ENCODE measurements around the gene SIRPA. TPM values are rescaled to one million over a fixed set of nuclear protein-coding genes. Genes with fewer than 3 reads are reported as not detected.
A peak's percentile ranks its signal among the peaks of the same experiment; 100 is the strongest.

The SIRPA gene
- total RNA-seq, 2 donors from 2014 or later: 5.1 to 6.3 TPM

DNA sequence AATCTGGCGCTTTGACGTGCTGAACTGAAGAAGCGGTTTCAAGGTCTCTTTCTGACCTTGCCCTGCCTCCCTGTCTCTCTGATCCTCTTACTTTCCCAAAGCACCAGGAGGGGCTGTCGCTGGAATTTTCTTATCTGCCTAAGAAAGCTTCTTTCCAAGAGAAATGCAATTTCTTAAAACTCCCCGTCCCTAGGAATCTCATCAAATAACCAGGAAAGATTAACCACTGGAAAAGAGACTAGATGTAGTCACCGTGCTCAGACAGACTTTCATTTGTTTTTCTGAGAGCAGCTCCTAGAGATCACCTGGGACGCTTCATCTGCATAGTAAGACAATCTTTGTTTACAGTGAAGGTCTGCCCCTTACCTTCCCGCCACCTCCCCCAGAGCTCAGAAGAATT is 60.0 kb downstream of the SIRPA start:
- H3K36me3 ChIP-seq (ENCODE audit: control insufficient read depth, insufficient read depth, low read length): no peaks in the 10 kb centered on the region
- H3K9me3 Mint-ChIP-seq: no peaks in the 10 kb centered on the region
- H3K27me3 ChIP-seq (ENCODE audit: control insufficient read depth, insufficient read depth, low read length, poor library complexity, severe bottlenecking): no peaks in the 10 kb centered on the region
- peaks cover 25% of the 10 kb centered on the region for H3K4me1 Mint-ChIP-seq
- no peaks in the 10 kb centered on the region for H3K36me3 Mint-ChIP-seq (ENCODE audit: low read depth)
- no peak overlapping the region for H3K27ac ChIP-seq (ENCODE audit: low read depth, low read length)
- no peaks in the 10 kb centered on the region for H3K9me3 ChIP-seq (ENCODE audit: control insufficient read depth, low read length)
- peaks cover 11% of the 10 kb centered on the region for H3K4me1 ChIP-seq (ENCODE audit: control insufficient read depth, insufficient read depth, low read length)
- peak; percentile 74 for DNase-seq
- H3K9ac ChIP-seq (ENCODE audit: extremely low read depth, low read length, poor library complexity, severe bottlenecking): peak overlapping the region; percentile 42
- TF ChIP-seq, protein P1, sequence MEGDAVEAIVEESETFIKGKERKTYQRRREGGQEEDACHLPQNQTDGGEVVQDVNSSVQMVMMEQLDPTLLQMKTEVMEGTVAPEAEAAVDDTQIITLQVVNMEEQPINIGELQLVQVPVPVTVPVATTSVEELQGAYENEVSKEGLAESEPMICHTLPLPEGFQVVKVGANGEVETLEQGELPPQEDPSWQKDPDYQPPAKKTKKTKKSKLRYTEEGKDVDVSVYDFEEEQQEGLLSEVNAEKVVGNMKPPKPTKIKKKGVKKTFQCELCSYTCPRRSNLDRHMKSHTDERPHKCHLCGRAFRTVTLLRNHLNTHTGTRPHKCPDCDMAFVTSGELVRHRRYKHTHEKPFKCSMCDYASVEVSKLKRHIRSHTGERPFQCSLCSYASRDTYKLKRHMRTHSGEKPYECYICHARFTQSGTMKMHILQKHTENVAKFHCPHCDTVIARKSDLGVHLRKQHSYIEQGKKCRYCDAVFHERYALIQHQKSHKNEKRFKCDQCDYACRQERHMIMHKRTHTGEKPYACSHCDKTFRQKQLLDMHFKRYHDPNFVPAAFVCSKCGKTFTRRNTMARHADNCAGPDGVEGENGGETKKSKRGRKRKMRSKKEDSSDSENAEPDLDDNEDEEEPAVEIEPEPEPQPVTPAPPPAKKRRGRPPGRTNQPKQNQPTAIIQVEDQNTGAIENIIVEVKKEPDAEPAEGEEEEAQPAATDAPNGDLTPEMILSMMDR (conservative IDR thresholded peaks at IDR 0.05): peak; percentile 34
- peak overlapping the region; percentile 40 for H3K4me3 Mint-ChIP-seq
- WGBS, 2 experiments (ENCODE audit: insufficient coverage in 1 of 2, insufficient read length in 1 of 2): 17 to 29% methylated on average over 7 to 8 of the region's 8 CpGs
- peak overlapping the region; percentile 91 for H3K27ac Mint-ChIP-seq
- peaks cover 2% of the 10 kb centered on the region for H3K27me3 Mint-ChIP-seq (ENCODE audit: insufficient read depth)
- peak overlapping the region; percentile 74 for H3K4me3 ChIP-seq (ENCODE audit: low read length)

DNA sequence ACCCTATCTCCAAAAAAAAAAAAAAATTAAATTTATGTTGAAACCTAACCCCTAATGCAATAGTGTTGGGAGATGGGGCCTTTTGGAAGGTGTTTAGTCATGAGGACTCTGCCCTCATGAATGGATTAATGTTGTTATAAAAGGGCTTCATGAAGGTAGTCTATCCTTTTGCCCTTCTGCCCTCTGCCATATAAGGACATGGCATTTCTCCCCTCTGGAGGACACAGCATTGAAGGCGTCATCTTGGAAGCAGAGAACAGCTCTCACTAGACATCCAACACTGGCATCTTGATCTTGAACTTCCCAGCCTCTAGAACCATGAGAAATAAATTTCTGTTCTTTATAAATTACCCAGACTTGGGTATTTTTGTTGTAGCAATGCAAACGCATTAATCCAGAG is 63.2 kb downstream of the SIRPA start:
- 86 to 93% methylated on average over 2 of the region's 2 CpGs for WGBS, 2 experiments (ENCODE audit: insufficient coverage in 1 of 2, insufficient read length in 1 of 2)
- no peaks in the 10 kb centered on the region for H3K9me3 Mint-ChIP-seq
- TF ChIP-seq, protein P1 (conservative IDR thresholded peaks at IDR 0.05): no peak
- Histone ChIP-seq H3K27me3 (ENCODE audit: control insufficient read depth, insufficient read depth, low read length, poor library complexity, severe bottlenecking) (no peaks in the 10 kb centered on the region), H3K36me3 (ENCODE audit: control insufficient read depth, insufficient read depth, low read length) (no peaks in the 10 kb centered on the region), H3K4me3 (ENCODE audit: low read length) (no peak overlapping the region), H3K4me1 (ENCODE audit: control insufficient read depth, insufficient read depth, low read length) (peaks cover 6% of the 10 kb centered on the region), H3K9me3 (ENCODE audit: control insufficient read depth, low read length) (no peaks in the 10 kb centered on the region), H3K27ac (ENCODE audit: low read depth, low read length) (no peak overlapping the region), H3K9ac (ENCODE audit: extremely low read depth, low read length, poor library complexity, severe bottlenecking) (no peak overlapping the region)
- no peak overlapping the region for H3K27ac Mint-ChIP-seq
- H3K36me3 Mint-ChIP-seq (ENCODE audit: low read depth): no peaks in the 10 kb centered on the region
- DNase-seq: no peak
- H3K4me3 Mint-ChIP-seq: no peak overlapping the region
- H3K27me3 Mint-ChIP-seq (ENCODE audit: insufficient read depth): peaks cover 4% of the 10 kb centered on the region
- H3K4me1 Mint-ChIP-seq: peaks cover 16% of the 10 kb centered on the region

DNA sequence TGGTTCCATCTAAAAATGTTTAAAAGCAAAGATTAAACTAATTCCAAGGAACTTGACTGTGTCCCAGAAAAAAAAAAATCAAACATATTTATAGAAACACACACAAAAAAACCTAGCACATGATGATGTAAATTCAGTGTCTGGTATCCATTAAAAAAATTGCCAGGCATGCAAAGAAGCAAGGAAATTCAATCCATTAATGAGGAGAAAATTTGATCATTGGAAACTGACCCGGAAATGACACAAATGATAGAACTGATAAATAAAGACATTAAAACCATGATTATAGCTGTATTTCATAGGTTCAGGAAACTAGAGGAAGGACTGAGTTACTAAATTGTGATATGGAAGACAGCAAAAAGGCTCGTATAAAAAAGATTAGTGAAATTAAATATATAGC is 63.9 kb downstream of the SIRPA start:
- Histone ChIP-seq H3K27ac (ENCODE audit: low read depth, low read length) (no peak overlapping the region), H3K9me3 (ENCODE audit: control insufficient read depth, low read length) (no peaks in the 10 kb centered on the region), H3K4me1 (ENCODE audit: control insufficient read depth, insufficient read depth, low read length) (peaks cover 6% of the 10 kb centered on the region), H3K36me3 (ENCODE audit: control insufficient read depth, insufficient read depth, low read length) (no peaks in the 10 kb centered on the region), H3K4me3 (ENCODE audit: low read length) (no peak overlapping the region), H3K27me3 (ENCODE audit: control insufficient read depth, insufficient read depth, low read length, poor library complexity, severe bottlenecking) (no peaks in the 10 kb centered on the region), H3K9ac (ENCODE audit: extremely low read depth, low read length, poor library complexity, severe bottlenecking) (no peak overlapping the region)
- H3K9me3 Mint-ChIP-seq: no peaks in the 10 kb centered on the region
- peaks cover 4% of the 10 kb centered on the region for H3K27me3 Mint-ChIP-seq (ENCODE audit: insufficient read depth)
- WGBS, 2 experiments (ENCODE audit: insufficient coverage in 1 of 2, insufficient read length in 1 of 2): 92% methylated on average over 1 of the region's 2 CpGs; no CpG with 5 or more reads in 1 of the 2 experiments
- H3K27ac Mint-ChIP-seq: no peak overlapping the region
- H3K36me3 Mint-ChIP-seq (ENCODE audit: low read depth): no peaks in the 10 kb centered on the region
- no peak overlapping the region for H3K4me3 Mint-ChIP-seq
- H3K4me1 Mint-ChIP-seq: peaks cover 16% of the 10 kb centered on the region
- DNase-seq: no peak
- TF ChIP-seq, protein P1 (conservative IDR thresholded peaks at IDR 0.05): no peak

Measured in endodermal cell (in vitro differentiated cells).